GM18909 (cell line): ENCODE measurements around the gene CHPF2.

Experiments
- ATAC-seq: cut with Tn5 transposase; IDR thresholded peaks from one replicate; pipeline ENCODE4 v1.9.1; 2021; ENCODE audit warnings: mild to moderate bottlenecking; ENCODE audit not compliant: unreplicated experiment, poor library complexity

CHPF2 gene

GRCh38 chr7:151244841-151245346 lies 12.6 kb downstream of the CHPF2 start:
- no peak for ATAC-seq

DNA sequence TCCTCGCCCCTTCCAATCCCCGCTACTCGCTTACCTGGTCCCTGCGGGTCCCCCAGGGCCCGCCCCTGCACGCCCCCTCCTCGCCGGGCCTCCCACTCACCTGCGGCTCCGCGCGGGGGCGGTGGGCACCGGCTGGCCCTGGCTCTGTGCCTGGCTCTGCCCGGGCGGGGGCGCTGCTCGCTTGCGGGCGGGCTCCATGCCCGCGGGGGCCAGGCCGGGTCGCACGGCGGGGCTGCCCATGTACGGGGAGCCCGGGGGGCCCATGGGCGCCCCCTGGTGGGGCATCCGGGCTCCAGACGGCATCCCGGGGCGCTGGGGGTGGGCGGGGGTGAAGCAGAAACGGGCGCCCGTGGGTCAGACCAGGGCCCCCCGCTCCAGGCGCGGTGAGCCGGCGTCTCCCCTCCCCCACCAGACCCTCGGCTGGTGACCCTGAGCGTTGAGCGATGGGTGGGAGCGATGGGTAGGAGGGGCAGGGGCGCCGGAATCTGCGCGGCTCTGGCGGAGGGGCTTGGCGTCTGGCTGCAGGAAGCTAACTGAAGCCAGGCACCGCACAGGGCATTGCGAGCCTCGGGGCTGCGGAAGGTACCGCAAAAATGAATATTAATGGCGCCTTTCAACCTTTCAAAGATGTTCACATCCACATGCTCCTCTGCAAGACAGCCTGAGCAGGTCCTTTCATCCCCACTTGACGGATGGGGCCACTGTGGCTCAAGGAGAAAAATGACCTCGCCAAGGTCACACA lies 13.2 kb downstream of the CHPF2 start:
- ATAC-seq = peak; percentile 46

- ATAC-seq = no peak
These were observed 14.0 kb downstream of the CHPF2 start for GRCh38 chr7:151246102-151246850.

- no peak for ATAC-seq
These were observed 14.7 kb downstream of the CHPF2 start for GRCh38 chr7:151246851-151247580.

DNA sequence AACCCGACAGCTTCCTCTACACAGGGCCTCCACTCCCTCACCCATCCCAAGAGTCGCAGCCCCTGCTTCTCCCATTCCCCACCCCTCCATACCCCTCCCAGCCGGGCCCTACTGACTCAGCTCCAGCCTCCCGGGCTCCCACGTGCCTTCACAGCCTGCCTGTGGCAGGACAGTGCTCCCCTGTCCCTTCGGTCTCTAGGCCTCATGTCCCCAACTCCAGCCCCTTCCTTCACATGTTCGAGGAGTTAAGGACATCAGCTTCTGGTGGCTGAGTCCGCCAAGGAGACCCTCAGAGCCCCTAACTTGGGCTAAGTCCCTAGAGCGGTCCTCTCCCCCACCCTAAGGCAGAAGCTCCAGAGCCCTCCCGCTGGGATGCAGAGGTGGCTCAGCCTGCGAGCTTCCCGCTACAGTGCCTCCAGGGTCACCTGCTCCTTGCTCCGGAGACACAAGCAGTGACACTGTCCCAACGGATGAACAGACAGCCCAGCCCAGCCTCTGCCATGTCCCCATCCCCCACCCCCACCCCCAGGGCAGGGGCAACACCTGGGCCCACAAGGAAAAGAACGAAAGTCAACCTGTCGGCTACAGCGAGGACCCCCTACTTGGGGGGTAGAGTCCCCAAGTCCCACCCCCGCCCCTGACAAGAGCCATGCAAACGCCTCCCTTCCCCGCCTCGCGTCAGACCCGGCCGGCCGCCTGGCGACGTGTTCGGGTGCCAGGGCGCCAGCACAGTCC lies 15.5 kb downstream of the CHPF2 start:
- ATAC-seq = no peak

DNA sequence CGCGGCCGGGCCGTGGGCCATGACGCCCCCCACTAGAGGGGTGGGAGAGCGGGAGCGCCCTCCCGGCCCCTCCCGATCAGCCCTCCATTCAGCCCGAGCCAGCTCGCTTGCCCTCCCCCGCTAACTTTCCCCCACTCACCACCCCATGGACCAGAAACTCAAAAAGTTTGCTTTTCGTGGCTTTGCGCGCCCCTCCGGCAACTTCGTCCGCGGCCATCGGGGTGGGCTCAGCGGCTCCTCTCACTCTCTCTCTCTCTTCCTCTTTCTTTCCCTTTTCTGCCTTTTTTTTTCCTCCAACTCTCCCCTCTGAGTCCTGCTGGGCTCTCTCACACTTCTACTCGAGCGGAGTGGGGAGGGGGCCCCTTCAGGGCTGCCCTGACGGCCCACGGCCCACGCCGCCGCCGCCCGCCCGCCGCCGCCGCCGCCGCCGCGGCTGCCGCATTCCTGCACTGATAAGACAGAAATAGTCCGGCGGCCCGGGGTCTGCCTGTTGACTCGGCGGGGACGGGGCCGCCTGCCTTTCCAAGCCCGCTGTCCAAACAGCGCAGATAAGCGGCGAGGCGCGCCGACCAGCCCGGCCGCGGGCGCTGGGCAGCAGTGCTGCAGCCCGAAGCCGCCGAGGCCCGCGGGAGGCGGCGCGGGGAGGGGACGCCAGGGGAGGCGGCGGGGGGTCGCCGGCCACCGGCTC lies 16.2 kb downstream of the CHPF2 start, which contains the start of gene SMARCD3:
TSS of gene SMARCD3 (minus strand) at position 349 of the 688 bp plus-strand sequence. CDS start at position 217, 132 bp downstream.
- ATAC-seq = no peak

DNA sequence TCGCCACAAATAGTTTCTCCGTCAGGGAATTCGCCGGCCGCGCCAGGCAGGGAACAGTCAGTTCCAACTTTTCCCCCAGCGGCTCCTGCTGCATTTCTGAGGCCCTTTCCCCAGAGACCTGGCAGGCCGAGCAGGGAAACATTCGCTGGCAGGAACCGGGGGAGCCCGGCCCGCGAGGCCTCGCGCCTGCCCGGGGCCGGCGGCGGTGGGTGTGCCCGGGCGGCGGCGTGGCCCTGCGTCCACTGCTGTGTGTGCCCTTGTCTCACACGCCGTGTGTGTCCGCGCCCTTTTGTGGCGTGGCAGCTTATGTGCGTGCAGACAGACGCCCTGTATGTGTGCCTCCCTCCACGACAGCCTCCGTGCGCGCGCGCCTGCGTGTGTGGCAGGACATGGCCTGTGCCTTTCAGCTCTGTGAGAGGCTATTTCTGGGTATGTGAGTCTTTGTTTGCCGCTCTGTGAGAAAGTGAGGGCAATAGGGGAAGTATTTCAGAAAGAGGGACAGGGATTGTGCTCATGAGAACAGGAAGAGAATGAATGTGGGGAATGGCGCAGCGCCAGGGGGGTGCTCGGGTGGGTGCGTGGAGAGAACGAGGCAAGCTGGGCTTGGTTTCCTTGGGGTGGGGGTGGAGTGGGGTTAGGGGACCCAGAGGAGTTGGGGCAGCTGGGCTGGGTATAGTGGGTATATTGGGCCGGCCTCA lies 16.9 kb downstream of the CHPF2 start:
- ATAC-seq = no peak

- no peak for ATAC-seq
These were observed 17.4 kb downstream of the CHPF2 start for GRCh38 chr7:151249732-151250072.

- ATAC-seq = no peak
These were observed 18.2 kb downstream of the CHPF2 start for GRCh38 chr7:151250181-151251132.

DNA sequence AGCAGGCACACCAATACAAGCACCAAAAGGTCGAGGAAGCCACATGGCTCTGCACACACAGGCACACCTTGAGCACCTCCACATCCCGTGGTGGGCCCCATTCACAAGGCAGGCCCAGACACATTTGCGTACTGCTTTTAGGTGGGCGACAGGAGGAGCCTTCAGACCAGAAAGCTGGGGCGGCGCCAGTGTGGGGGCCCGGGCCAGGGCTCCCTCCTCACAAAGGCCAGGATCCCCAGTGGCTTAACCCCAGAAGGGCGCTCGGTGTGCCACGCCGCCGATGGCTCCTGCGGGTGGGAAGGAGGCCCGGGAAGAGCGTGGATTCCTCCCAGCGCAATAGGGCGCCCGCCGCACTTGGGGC lies 19.0 kb downstream of the CHPF2 start:
- no peak for ATAC-seq

DNA sequence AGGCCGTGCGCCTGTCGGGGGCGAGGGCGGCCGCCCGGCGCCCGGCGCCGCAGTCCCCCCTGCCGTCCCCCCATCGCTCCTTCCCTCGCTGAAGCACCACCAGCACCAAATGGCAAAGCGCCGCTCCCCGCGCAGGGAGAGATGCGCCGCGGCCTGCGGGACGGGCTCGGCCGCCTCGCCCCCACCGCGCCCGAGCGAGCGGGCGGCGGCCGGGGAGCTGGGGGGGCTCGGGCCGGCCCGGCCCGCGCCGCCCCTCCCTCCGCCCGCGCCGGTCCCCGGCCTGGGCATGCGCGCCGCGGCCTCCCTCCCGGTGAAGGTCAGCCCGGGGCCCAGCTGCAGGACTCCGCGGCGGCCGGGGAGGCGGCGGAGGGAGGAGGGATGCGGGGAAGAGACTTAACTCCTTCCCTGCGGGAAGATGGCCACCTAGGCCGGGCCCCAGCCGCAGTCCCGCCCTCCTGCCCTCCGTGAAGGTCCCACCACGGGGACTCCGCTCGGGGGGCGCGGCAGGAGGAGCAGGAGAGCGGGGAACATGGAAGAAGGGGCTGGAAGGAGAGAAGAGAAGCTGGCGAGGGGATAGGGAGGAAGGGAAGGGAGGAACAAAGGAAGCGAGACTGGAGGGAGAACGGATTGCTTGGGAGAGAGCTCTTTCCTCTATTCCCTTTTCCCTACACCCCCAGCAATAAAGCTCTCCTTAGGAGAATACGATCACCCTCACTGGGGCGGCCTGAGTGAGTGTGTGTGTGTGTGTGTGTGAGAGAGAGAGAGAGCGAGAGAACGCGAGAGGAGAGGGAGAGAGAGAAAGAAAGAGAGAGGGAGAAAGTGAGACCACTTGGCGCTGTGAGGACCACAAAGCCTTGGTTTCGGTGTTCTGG lies 19.6 kb downstream of the CHPF2 start:
- no peak for ATAC-seq

GRCh38 chr7:151252561-151252835 lies 20.2 kb downstream of the CHPF2 start:
- ATAC-seq = no peak

GRCh38 chr7:151252961-151253711 lies 20.9 kb downstream of the CHPF2 start:
- ATAC-seq = no peak

- no peak for ATAC-seq
These were observed 22.0 kb downstream of the CHPF2 start for GRCh38 chr7:151254316-151254715.

DNA sequence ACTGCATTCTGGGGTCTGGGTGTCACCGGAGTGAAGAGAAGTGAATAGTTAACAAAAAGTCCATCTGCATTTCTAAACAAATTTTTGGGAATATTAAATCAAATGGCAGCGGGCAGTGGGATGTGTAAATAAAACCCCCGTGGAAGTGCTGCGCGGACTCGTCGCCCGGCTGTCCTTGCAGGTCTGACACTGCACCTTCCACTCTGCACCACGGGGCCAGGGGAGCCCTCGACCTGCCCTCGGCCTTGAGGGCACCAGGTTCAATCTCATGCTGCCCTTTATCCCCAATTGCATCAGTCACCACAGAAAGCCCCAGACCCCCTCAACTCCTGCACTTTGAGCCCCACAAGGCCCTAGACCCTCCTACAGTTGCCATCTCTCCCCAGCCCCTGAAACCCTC lies 22.6 kb downstream of the CHPF2 start:
- ATAC-seq = no peak

DNA sequence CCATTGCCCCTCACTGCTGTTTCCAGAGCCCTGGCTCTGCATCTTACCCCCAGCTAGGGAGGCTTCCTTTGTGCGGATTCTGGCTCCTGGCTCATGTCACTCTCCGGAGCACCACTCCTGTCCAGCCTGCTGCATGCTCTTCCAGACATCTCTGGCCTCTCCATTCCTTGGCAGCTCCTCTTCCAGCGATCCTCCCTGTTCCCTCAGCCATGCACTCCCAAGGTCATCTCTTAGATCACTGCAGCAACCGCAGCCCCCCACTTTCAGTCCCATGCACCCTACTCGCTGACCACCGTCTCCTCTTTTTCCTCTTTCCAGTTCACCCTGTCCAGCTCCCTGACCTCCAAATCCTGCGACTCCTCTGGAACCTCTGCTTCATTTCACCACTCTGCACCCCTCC lies 23.1 kb downstream of the CHPF2 start:
- no peak for ATAC-seq
